OCI-LY7 (cell line): ENCODE data around the gene LAMC1.

Source experiments
- EZH2phosphoT487 ChIP-seq: fragments of 200-600 bp; sonication (generic); IDR thresholded peaks from 2 replicates; pipeline ENCODE4 v1.6.1; 2018; ENCODE audit warnings: low read depth, borderline replicate concordance, mild to moderate bottlenecking, mixed run types, antibody characterized with exemption, low read length, moderate library complexity, mixed read lengths
- TF ChIP-seq, protein P1 (sequence below): fragments of 200-600 bp; sonication (generic); conservative IDR thresholded peaks from 2 replicates; pipeline ENCODE4 v1.5.1; 2014; ENCODE audit warnings: mild to moderate bottlenecking, antibody characterized with exemption, low read length, moderate library complexity, mixed read lengths

DNA sequence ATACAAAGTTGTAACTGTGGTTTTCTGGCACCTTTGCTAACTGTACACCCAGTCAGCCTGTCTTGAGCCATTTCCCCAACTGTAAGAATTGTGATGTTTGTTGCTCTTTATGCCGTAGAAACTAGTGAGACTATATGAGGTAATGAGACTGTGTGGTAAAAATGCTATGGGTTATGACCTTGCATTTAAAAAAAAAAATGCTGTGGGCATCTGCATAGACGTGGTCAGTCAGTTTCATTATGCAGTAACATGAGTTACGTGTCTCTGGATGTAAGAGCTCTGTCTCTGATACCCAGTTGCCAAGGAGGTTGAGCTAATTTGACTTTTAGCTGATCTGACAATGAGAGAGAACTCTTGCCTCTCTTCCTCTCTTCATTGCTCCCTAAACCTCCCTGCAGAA, 82.2 kb downstream of the LAMC1 start:
- TF ChIP-seq, protein P1, sequence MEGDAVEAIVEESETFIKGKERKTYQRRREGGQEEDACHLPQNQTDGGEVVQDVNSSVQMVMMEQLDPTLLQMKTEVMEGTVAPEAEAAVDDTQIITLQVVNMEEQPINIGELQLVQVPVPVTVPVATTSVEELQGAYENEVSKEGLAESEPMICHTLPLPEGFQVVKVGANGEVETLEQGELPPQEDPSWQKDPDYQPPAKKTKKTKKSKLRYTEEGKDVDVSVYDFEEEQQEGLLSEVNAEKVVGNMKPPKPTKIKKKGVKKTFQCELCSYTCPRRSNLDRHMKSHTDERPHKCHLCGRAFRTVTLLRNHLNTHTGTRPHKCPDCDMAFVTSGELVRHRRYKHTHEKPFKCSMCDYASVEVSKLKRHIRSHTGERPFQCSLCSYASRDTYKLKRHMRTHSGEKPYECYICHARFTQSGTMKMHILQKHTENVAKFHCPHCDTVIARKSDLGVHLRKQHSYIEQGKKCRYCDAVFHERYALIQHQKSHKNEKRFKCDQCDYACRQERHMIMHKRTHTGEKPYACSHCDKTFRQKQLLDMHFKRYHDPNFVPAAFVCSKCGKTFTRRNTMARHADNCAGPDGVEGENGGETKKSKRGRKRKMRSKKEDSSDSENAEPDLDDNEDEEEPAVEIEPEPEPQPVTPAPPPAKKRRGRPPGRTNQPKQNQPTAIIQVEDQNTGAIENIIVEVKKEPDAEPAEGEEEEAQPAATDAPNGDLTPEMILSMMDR = no peak
- no peak for TF ChIP-seq EZH2phosphoT487
